Hematopoietic multipotent progenitor cell (in vitro differentiated cells): Measurements from ENCODE around the gene ZNF343. TPM values are rescaled to one million over a fixed set of nuclear protein-coding genes. Genes with fewer than 3 reads are reported as not detected.
"Not testable (repeated sequence)": the region's sequence is repeated elsewhere in the genome, so short reads cannot be mapped to it uniquely, and the experiment has no call there.

Experiments
- DNase-seq, 3 donors: peaks; one replicate each; pipeline ENCODE4 v3.0.0-alpha.2; 2011 to 2015; ENCODE audit warnings: low read depth in 2 of 3, low spot score in 2 of 3
- total RNA-seq: library from RNA; depleted of rRNA; stranded (reverse); fragments of >200 nt; gene quantifications from one replicate; pipeline ENCODE4 v1.2.3, GENCODE V29; 2012

The ZNF343 gene
- total RNA-seq, 1 donor, result 4.8 TPM

DNA sequence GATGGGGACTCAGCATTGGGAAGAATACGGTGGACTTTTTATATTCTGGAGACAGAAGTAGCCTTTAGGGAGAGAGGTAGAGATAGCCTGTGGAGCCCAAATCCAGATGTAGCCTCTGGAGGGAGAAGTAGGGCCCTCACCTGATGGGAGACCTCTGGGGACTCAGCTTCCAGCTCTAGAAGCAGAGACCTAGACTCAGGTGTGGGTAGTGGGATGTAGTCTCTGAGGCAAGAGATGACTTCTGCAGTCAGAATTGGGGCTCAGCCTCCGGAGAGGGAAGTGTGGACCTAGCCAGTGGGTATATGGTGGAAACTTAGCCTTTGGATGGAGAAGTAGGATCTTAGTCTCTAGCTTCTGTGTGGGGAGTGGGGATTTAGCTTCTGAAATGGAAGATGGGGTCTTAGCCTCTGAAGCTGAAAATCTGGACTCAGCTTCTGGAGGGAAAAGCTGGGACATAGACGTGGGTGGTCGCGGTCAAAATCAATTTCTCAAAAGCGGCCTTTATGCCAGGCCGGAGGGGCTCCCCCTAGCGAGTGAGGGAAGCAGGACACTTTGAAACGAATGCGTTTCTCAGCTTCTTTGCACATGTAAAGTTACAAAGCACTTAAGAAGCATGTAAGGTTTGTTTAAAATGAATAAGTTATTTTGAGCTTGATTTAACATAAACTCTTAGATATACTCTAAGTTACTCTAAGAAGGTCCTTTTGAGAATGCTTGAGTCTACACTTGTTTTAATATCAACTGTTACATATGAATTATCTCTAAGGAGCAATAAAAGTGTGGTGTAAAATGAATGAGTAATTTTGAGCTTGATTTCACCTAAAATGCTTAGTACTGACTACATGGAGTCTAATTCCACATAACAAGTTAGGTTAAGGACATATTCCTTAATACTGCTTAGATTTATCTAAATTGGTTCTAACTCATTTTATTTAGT is 12.9 kb upstream of the ZNF343 start:
- DNase-seq, result peak in 2 of 3 donors; percentile 40 to 62

DNA sequence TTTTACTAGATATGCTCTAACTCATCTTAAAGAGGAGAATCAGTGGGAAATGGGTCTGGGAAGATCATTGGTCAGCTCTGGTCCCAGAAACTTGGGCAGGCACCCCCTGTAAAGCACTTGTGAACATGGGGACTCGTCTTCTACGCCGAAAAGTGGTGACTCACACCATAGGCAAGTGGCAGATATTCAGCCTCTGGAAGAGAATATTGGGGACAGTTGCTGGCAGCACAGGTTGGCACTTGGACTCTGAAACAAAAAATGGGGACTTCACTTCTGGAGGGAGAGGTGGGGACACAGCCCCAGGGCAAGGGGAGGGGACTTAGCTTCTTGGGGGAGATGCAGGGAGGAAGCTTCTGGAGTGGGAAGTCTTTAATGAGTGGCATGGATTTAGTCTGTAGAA is 11.9 kb upstream of the ZNF343 start:
- DNase-seq, result no peak

DNA sequence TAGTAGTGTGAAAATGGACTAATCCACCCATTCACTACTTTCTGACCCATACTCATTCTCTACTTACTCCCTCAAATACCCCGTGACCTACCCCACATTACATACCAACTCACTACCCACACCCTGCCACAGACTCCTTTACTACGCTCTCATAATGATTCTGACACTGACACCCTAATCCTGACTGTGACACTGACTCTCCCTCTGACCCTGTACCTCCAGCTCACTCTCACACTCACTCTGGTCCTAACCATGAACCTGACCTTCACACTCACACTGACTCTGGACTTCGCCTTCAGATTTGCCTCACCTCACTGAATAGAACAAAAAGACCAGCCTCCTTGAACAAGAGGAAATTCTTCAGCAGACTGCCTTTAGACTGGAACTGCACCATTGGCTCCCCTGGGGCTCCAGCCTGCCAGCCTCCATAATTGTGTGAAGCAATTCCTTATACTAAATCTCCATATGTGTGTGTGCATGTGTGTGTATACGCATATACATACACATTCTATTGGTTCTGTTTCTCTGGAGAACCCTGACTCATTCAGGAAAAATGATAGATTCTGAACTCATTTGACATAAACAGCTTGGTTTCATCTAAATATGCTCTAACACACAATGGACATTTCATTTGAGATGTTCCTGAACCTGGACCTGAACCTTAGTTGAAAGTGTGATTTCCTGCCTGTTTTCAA is 10.5 kb upstream of the ZNF343 start:
- DNase-seq, result no peak

DNA sequence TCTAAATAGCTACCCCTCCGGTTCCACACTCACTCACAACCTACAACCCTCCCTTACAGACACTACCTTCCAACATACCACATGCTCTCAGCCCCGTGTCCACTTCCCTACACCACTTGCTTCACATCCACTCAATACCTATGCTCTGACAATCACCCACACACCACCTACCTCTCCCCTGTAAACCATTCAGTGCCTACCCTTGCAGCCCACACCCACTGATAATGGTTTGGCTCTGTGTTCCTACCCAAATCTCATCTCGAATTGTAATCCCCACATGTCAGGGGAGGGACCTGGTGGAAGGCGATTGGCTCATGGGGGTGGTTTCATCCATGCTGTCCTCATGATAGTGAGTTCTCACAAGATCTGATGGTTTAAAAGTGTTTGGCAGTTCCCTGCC is 9.8 kb upstream of the ZNF343 start:
- no peak for DNase-seq

DNA sequence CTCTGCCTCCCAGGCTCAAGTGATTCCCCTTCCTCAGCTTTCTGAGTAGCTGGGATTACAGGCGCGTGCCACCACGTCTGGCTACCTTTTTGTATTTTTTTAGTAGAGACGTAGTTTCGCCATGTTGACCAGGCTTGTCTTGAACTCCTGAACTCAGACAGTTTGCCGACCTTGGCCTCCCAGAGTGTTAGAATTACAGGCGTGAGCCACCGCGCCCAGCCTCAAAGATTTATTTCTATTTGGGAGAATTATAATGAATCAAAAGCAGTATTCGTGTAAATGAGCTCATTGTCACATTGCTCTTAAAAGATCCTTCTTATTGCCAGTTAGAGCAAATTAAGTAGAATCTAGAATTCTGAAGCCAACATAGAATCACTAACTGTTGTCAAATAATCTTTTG is 9.4 kb upstream of the ZNF343 start:
- DNase-seq, result no peak

DNA sequence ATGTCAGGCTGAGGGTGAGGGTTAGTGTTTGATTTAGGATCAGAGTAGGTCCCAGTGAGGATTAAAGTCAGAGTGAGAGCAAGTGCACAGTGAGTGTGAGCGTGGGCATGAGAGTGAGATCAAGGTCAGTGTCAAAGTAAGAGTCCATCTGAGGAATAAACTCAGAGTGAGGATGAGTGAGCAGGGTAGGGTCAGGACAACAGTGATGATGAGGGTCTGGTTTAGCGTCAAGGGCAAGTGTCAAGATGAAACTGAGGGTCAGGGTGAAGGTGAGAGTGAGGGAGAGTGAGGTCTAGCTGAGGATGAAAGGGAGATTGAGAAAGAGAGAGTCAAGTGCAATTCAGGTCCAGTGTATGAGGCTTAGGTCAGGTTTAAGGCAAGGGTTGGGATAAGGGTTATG is 7.7 kb upstream of the ZNF343 start:
- no peak for DNase-seq

DNA sequence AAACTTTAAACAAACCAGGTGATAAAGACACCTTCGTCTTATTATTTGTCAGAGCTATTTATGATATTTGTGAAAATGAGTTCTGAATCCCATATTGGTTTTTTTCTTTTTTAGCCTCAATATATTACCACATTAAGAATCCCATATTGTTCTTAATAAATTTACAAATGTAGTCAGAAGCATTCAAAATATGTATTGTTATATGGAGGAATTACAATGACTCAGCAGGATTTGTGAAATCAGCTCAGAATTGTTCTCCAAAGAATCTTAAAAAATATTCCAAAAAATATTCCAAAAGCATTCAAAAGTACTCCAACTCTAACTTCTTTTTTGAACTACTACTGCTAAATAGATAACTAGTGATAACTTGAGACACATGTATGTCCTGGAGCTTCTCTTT is 6.5 kb upstream of the ZNF343 start:
- no peak for DNase-seq

DNA sequence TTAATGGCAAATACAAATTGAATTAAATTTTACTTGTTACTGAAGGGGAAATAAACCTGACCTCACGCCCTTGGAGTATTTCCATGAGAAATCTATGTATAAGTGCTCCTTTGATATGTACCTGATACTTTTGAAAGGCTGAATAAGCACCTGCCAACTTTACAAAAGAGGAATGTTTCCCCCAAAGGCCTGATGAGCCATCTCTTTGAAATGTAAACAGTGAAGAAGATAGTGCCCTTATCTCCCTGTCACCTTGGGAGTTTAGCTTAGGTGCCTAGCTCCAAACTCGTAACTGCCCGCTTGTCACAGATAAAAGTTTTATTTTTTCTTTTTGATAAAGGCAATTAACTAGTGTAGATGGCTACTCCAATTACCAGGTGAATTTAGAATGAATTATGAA is 1.1 kb upstream of the ZNF343 start:
- DNase-seq, result no peak

DNA sequence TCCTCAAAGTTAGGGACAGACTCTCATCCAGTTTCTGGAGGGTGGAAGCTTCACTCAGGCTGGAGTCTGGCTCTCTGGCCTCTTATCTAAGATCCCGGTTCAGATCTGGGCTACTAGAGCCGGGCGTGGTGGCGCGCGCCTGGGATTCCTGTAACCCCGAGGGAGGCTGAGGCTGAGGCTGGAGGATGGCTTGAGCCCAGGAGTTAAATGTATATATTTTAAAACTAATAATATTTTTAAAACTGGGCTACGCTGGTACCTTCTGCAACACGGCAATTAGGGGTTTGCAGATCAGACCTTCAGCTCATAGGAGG is 710 bp upstream of the ZNF343 start:
- no peak for DNase-seq

DNA sequence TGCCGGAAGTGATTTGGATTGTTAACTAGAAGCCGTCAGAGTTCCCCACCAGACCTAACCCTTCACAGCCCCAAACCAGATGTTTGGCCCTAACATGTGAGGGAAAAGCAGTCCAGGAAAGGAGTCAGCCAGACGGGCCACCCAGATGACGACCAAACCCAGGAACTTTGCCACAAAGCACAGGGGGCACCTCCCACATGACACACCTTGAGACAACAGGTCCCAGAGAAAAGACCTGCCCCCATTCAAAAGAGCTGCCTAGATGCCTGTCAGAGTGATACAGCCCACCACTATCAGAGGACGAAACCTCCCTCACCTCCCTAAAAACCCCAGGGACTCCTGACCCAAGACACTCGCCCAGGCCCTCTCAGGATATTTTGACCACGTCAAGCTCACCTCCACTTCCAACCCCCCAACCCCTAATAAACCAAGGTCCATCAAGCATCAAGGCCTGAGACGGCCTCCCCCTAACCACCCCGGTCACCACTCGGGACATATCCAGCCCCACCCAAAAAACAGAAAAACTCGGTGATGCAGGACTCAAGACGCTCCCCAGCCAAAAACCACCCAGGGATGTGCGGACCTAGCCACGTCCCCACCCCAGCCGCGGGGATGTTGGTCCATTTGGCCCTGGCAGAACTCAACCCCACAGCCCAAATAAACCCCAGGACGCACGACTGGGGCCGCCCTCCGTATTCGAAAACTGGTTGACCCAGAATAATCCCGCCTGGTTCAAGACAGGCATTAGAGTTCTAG is 662 bp downstream of the ZNF343 start:
- no peak for DNase-seq

DNA sequence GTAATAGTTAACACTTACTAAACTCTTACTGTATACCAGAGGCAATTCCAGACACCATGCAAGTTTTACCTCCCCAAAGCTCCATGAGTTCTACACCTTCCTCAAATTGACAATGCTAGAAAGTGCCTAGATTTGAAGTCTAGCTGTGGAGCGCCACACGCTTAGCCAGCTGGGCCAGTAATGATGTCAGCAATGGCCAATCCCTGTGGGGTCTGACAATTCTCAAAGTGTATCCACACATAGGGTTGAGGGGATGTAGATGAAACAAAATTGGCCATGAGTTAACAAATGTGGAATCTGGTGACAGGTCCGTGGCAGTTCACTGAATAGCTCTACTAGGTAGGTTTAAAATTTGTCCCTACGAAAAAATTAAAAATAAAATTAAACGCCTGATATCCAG is 1.3 kb downstream of the ZNF343 start:
- DNase-seq, result peak in 1 of 3 donors; percentile 5

DNA sequence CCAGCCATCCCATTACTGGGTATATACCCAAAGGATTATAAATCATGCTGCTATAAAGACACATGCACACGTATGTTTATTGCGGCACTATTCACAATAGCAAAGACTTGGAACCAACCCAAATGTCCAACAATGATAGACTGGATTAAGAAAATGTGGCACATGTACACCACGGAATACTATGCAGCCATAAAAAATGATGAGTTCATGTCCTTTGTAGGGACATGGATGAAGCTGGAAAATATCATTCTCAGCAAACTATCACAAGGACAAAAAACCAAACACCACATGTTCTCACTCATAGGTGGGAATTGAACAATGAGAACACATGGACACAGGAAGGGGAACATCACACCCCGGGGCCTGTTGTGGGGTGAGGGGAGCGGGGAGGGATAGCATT is 2.3 kb downstream of the ZNF343 start:
- DNase-seq, result not testable (repeated sequence)

DNA sequence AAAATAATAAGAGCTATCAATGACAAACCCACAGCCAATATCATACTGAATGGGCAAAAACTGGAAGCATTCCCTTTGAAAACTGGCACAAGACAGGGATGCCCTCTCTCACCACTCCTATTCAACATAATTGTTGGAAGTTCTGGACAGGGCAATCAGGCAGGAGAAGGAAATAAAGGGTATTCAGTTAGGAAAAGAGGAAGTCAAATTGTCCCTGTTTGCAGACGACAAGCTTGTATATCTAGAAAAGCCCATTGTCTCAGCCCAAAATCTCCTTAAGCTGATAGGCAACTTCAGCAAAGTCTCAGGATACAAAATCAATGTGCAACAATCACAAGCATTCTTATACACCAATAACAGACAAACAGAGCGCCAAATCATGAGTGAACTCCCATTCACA is 3.9 kb downstream of the ZNF343 start:
- not testable (repeated sequence) for DNase-seq

DNA sequence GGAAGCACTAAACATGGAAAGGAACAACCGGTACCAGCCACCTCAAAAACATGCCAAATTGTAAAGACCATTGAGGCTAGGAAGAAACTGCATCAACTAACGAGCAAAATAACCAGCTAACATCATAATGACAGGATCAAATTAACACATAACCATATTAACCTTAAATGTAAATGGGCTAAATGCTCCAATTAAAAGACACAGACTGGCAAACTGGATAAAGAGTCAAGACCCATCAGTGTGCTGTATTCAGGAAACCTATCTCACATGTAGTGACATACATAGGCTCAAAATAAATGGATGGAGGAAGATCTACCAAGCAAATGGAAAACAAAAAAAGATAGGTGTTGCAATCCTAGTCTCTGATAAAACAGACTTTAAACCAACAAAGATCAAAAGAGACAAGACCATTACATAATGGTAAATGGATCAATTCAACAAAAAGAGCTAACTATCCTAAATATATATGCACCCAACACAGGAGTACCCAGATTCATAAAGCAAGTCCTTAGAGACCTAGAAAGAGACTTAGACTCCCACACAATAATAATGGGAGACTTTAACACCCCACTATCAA is 5.8 kb downstream of the ZNF343 start:
- not testable (repeated sequence) for DNase-seq

DNA sequence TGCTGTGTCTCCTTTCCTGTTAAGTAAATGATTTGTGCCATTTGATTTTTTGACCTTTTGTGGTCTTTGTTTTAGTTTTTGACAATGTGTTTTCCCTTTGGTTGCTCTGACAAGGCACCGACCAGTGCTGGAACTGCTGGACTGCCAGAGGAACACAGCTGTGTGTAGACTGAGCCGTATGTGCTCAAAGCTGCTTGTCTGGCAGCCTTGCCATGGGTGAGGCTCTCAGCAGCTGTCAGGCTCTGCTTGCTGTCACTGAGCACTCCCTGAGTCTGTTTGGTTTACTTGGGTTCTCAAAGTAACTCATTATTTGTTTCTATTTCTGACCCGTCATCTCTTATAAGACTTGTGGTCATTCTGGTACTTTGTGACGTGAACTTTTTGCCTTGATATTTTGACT is 23.1 kb downstream of the ZNF343 start:
- DNase-seq, result no peak

DNA sequence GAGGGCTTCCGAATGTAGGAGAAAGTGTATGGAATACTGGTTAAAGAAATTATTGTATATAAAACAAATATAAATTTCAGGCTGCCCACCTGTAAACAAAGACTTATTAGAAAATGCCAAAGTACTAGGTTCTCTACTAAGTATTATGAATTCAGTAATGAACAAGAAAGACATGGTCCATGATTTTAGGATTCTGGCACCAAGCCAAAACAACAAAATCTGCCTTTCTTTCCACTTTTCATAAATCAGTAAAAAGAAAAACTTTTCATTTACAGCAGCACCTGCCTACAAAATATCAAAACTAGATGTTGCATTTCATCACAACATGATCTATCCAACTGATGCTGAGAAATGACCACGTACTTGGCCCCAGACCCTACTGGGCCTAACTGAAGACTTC is 23.6 kb downstream of the ZNF343 start:
- no peak for DNase-seq

DNA sequence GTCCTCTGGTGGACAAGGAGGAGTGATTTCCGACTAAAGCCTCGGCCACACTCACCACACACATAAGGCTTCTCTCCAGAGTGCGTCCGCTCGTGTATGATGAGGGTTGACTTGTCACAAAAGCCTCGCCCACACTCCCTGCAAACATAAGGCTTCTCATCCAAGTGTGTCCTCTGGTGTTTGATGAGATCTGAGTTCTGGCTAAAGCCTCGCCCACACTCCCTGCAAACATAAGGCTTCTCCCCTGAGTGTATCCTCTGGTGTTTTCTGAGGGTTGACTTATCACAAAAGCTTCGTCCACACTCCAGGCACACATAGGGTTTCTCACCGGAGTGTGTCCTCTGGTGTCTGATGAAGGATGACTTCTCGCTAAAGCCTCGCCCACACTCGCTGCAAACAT is 25.2 kb downstream of the ZNF343 start:
- no peak for DNase-seq

DNA sequence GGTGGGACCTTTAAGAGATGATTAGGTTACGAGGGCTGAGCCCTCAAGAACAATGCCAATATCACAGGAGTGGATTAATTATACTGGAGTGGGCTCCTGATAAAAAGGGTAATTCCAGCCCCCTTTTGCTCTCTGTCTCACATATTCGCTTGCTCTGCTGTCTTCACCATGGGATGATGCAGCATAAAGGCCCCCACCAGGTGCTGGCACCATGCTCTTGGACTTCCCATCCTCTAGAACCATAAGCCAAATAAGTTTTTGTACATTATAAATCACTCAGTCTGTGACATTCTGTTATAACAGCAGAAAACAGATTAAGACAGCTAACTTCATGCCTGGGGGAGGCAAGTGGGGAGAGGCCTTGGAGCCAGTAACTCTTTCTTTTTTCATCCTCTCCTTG is 28.3 kb downstream of the ZNF343 start:
- DNase-seq, result no peak

DNA sequence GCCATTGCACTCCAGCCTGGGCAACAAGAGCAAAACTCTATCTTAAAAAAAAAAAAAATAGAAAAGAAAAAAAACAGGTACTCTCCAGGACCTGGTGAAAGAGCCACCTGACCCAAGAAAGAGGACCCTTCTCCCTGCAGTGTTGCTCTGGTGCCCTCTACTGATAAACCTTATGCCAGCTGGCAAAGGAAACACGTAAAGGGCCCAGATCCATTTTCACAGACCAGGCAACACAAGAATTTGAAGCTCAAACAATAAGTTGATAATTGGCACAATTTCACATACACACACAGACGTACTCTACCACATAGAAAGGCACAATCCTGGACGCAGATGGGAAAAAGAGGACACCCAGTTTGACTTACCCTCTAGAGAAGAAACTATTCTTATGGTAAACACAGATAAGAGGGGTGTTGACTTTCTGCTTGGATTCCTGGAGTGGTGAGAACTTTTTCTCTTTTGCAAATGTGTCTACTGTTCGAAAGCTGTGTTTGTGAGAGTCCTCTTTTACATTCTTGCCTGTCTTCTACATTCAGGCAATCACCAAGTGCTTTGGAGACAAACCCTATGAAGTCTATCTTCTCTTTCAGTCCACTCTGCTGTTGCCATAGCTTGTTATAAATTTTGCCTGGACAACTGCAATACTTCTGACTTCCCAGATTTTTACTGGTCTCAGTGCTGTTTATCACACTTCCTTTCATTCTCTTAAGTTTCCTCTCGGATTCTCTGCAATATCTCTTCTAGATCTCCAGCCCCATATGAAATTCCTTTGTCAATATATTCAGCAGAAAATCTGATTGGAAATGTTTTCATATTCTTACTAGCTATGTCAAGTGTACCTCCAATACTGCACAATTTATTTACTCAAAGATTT is 31.7 kb downstream of the ZNF343 start:
- DNase-seq, result no peak
